ENCODE measurements around the gene AP1B1.
"Not testable (repeated sequence)": the region's sequence is repeated elsewhere in the genome, so short reads cannot be mapped to it uniquely, and the experiment has no call there.

Gene AP1B1

GRCh38 chr22:29346659-29347058, 41.7 kb downstream of the AP1B1 start:
- DNase-seq = no peak

- no peak for DNase-seq
These were observed 42.4 kb downstream of the AP1B1 start for GRCh38 chr22:29345932-29346331.

- not testable (repeated sequence) for DNase-seq
These were observed 43.5 kb downstream of the AP1B1 start for GRCh38 chr22:29344889-29345288.

- no peak for DNase-seq
These were observed 44.2 kb downstream of the AP1B1 start for GRCh38 chr22:29344137-29344536.

- DNase-seq = no peak
These were observed 45.0 kb downstream of the AP1B1 start for GRCh38 chr22:29343313-29343805.

GRCh38 chr22:29342577-29343312, 45.6 kb downstream of the AP1B1 start:
- no peak for DNase-seq

GRCh38 chr22:29342177-29342576, 46.2 kb downstream of the AP1B1 start:
- no peak for DNase-seq

GRCh38 chr22:29341849-29342127, 46.6 kb downstream of the AP1B1 start:
- DNase-seq = no peak

GRCh38 chr22:29341056-29341848, 47.1 kb downstream of the AP1B1 start:
- DNase-seq = no peak

- no peak for DNase-seq
These were observed 47.8 kb downstream of the AP1B1 start for GRCh38 chr22:29340566-29340965.

GRCh38 chr22:29339381-29340235, 48.8 kb downstream of the AP1B1 start:
- DNase-seq = no peak

- DNase-seq = no peak
These were observed 50.0 kb downstream of the AP1B1 start for GRCh38 chr22:29338398-29338797.

- no peak for DNase-seq
These were observed 50.6 kb downstream of the AP1B1 start for GRCh38 chr22:29337631-29338284.

- DNase-seq = no peak
These were observed 51.4 kb downstream of the AP1B1 start for GRCh38 chr22:29336751-29337490.

GRCh38 chr22:29335656-29336055, 52.7 kb downstream of the AP1B1 start:
- no peak for DNase-seq

GRCh38 chr22:29334696-29335344, 53.5 kb downstream of the AP1B1 start:
- DNase-seq = no peak

- no peak for DNase-seq
These were observed 54.2 kb downstream of the AP1B1 start for GRCh38 chr22:29334148-29334547.

GRCh38 chr22:29332886-29333496, 55.4 kb downstream of the AP1B1 start:
- no peak for DNase-seq

GRCh38 chr22:29331658-29332300, 56.6 kb downstream of the AP1B1 start:
- DNase-seq = no peak

GRCh38 chr22:29331213-29331612, 57.2 kb downstream of the AP1B1 start:
- DNase-seq = no peak

- DNase-seq = no peak
These were observed 57.6 kb downstream of the AP1B1 start for GRCh38 chr22:29330753-29331152.
